Trophoblast cell (in vitro differentiated cells and primary cell): ENCODE results near the gene PCGF5.
A peak's percentile ranks its signal among the peaks of the same experiment; 100 is the strongest.

Experiments
- DNase-seq, 2 donors: peaks; one replicate each; pipeline ENCODE4 v3.0.0-alpha.2; 2016
- H2AFZ ChIP-seq: 2 replicates; pipeline ENCODE4 v1.6.1; 2013; ENCODE audit warnings: low read length, moderate library complexity, mild to moderate bottlenecking; ENCODE audit not compliant: insufficient read depth, poor library complexity
- H2AK5ac ChIP-seq: 2 replicates; pipeline ENCODE4 v1.6.1; 2013; ENCODE audit warnings: mild to moderate bottlenecking, low read length
- H2BK120ac ChIP-seq: 2 replicates; pipeline ENCODE4 v1.6.1; 2013; ENCODE audit warnings: low read length, mild to moderate bottlenecking, moderate library complexity; ENCODE audit not compliant: insufficient read depth, poor library complexity
- H2BK12ac ChIP-seq: 2 replicates; pipeline ENCODE4 v1.6.1; 2013; ENCODE audit warnings: mild to moderate bottlenecking, low read length, moderate library complexity
- H2BK5ac ChIP-seq: 2 replicates; pipeline ENCODE4 v1.6.1; 2013; ENCODE audit warnings: low read length, low read depth, moderate library complexity, mild to moderate bottlenecking; ENCODE audit not compliant: poor library complexity
- H3K14ac ChIP-seq: 2 replicates; pipeline ENCODE4 v1.6.1; 2013; ENCODE audit warnings: mild to moderate bottlenecking, low read length
- H3K18ac ChIP-seq: 2 replicates; pipeline ENCODE4 v1.6.1; 2013; ENCODE audit warnings: mild to moderate bottlenecking, low read length
- H3K23ac ChIP-seq: 2 replicates; pipeline ENCODE4 v1.6.1; 2013; ENCODE audit warnings: low read length
- H3K27ac ChIP-seq: 2 replicates; pipeline ENCODE4 v1.5.1; 2013; ENCODE audit warnings: low read depth, mild to moderate bottlenecking, inconsistent platforms, low read length, moderate library complexity
- H3K27me3 ChIP-seq: 2 replicates; pipeline ENCODE4 v1.6.1; 2013; ENCODE audit warnings: inconsistent platforms, mild to moderate bottlenecking, low read length, moderate library complexity; ENCODE audit not compliant: insufficient read depth
- H3K36me3 ChIP-seq, 2 experiments: 1 replicate in 1 of 2; 2 replicates in 1 of 2; pipeline ENCODE4 v1.6.1; 2013; ENCODE audit warnings: low read length in 2 of 2, mild to moderate bottlenecking in 2 of 2, moderate library complexity in 1 of 2; ENCODE audit not compliant: insufficient read depth in 2 of 2, control insufficient read depth in 1 of 2
- H3K4ac ChIP-seq: 2 replicates; pipeline ENCODE4 v1.6.1; 2013; ENCODE audit warnings: low read depth, mild to moderate bottlenecking, low read length, moderate library complexity
- H3K4me1 ChIP-seq, 2 experiments: 1 replicate in 1 of 2; 2 replicates in 1 of 2; pipeline ENCODE4 v1.6.1; 2013; ENCODE audit warnings: low read length in 2 of 2, mild to moderate bottlenecking in 2 of 2, moderate library complexity in 1 of 2; ENCODE audit not compliant: insufficient read depth in 2 of 2, control insufficient read depth in 1 of 2
- H3K4me2 ChIP-seq: 2 replicates; pipeline ENCODE4 v1.6.1; 2013; ENCODE audit warnings: inconsistent platforms, mild to moderate bottlenecking, low read length, moderate library complexity
- H3K4me3 ChIP-seq: 2 replicates; pipeline ENCODE4 v1.5.1; 2013; ENCODE audit warnings: mild to moderate bottlenecking, low read depth, low read length, inconsistent platforms
- H3K79me1 ChIP-seq: one replicate; pipeline ENCODE4 v1.6.1; 2013; ENCODE audit warnings: low read length
- H3K79me2 ChIP-seq: 2 replicates; pipeline ENCODE4 v1.6.1; 2013; ENCODE audit warnings: low read length, mild to moderate bottlenecking; ENCODE audit not compliant: control insufficient read depth, insufficient read depth, poor library complexity
- H3K9ac ChIP-seq: 2 replicates; pipeline ENCODE4 v1.6.1; 2013; ENCODE audit warnings: mild to moderate bottlenecking, low read length
- H3K9me3 ChIP-seq: 2 replicates; pipeline ENCODE4 v1.6.1; 2013; ENCODE audit warnings: low read depth, mild to moderate bottlenecking, control low read depth, inconsistent platforms, low read length; ENCODE audit not compliant: insufficient read depth
- H4K12ac ChIP-seq: 2 replicates; pipeline ENCODE4 v1.6.1; 2013; ENCODE audit warnings: low read depth, mild to moderate bottlenecking, low read length, moderate library complexity
- H4K8ac ChIP-seq: 2 replicates; pipeline ENCODE4 v1.6.1; 2013; ENCODE audit warnings: low read depth, mild to moderate bottlenecking, low read length, moderate library complexity
- H4K91ac ChIP-seq: one replicate; pipeline ENCODE4 v1.6.1; 2013; ENCODE audit warnings: low read depth, mild to moderate bottlenecking, low read length, moderate library complexity
- WGBS: extraction: QIAGEN DNeasy Blood & Tissue Kit; methylation state at CpG from one replicate; pipeline ENCODE4 v1.1.7; 2013; ENCODE audit warnings: missing lambda C conversion rate; ENCODE audit not compliant: insufficient read length, insufficient coverage; ENCODE audit errors: extremely low coverage; 5-methylcytosine and 5-hydroxymethylcytosine counted together

PCGF5 gene

GRCh38 chr10:91197127-91197526, 23.3 kb upstream of the PCGF5 start:
- no peak overlapping the region for H4K12ac ChIP-seq
- no peak overlapping the region for H4K8ac ChIP-seq
- no peaks in the 10 kb centered on the region for H3K27me3 ChIP-seq
- no peaks in the 10 kb centered on the region for H3K4me1 ChIP-seq
- no peak overlapping the region for H3K4ac ChIP-seq
- H3K4me2 ChIP-seq = no peak overlapping the region
- H2BK5ac ChIP-seq = no peak overlapping the region
- WGBS = no CpG with 5 or more reads among the region's 12 CpGs
- no peak overlapping the region for H3K14ac ChIP-seq
- peaks cover 2% of the 10 kb centered on the region for H3K9me3 ChIP-seq
- no peak overlapping the region for H2BK120ac ChIP-seq
- H3K18ac ChIP-seq = no peak overlapping the region
- H2AK5ac ChIP-seq = no peak overlapping the region
- DNase-seq = peak in 1 of 2 donors; percentile 5
- H3K4me3 ChIP-seq = no peak overlapping the region
- no peak overlapping the region for H3K9ac ChIP-seq
- no peak overlapping the region for H3K23ac ChIP-seq
- no peak overlapping the region for H2AFZ ChIP-seq
- H3K36me3 ChIP-seq = no peaks in the 10 kb centered on the region
- H3K27ac ChIP-seq = no peak overlapping the region
- H3K79me2 ChIP-seq = no peaks in the 10 kb centered on the region
- no peaks in the 10 kb centered on the region for H3K79me1 ChIP-seq
- no peak overlapping the region for H4K91ac ChIP-seq
- H2BK12ac ChIP-seq = no peak overlapping the region

GRCh38 chr10:91198781-91199180, 21.7 kb upstream of the PCGF5 start:
- H3K79me1 ChIP-seq = no peaks in the 10 kb centered on the region

GRCh38 chr10:91200314-91201212, 19.9 kb upstream of the PCGF5 start:
- no peaks in the 10 kb centered on the region for H3K79me2 ChIP-seq
- H4K91ac ChIP-seq = no peak overlapping the region
- no peak for DNase-seq
- H4K12ac ChIP-seq = no peak overlapping the region
- H3K27me3 ChIP-seq = no peaks in the 10 kb centered on the region
- no peak overlapping the region for H3K14ac ChIP-seq
- H3K36me3 ChIP-seq = no peaks in the 10 kb centered on the region
- no peak overlapping the region for H2AK5ac ChIP-seq
- H3K4me3 ChIP-seq = no peak overlapping the region
- no peak overlapping the region for H3K27ac ChIP-seq
- no peaks in the 10 kb centered on the region for H3K79me1 ChIP-seq
- H3K4me2 ChIP-seq = no peak overlapping the region
- no peak overlapping the region for H2BK5ac ChIP-seq
- H3K18ac ChIP-seq = no peak overlapping the region
- no peak overlapping the region for H3K4ac ChIP-seq
- WGBS = no CpG with 5 or more reads among the region's 5 CpGs
- no peak overlapping the region for H4K8ac ChIP-seq
- H3K9ac ChIP-seq = no peak overlapping the region
- H2AFZ ChIP-seq = no peak overlapping the region
- no peaks in the 10 kb centered on the region for H3K4me1 ChIP-seq
- H3K23ac ChIP-seq = no peak overlapping the region
- no peak overlapping the region for H2BK12ac ChIP-seq
- H3K9me3 ChIP-seq = peaks cover 2% of the 10 kb centered on the region
- H2BK120ac ChIP-seq = no peak overlapping the region

More at GRCh38 chr10:91198781-91199180, 21.7 kb upstream of the PCGF5 start:
- H3K4me2 ChIP-seq = no peak overlapping the region
- WGBS = no CpG with 5 or more reads among the region's 1 CpG
- H3K27me3 ChIP-seq = no peaks in the 10 kb centered on the region
- no peak overlapping the region for H2BK12ac ChIP-seq
- no peak overlapping the region for H2BK120ac ChIP-seq
- H2AFZ ChIP-seq = no peak overlapping the region
- no peaks in the 10 kb centered on the region for H3K79me2 ChIP-seq
- H3K4me3 ChIP-seq = no peak overlapping the region
- DNase-seq = peak in 1 of 2 donors; percentile 44
- no peak overlapping the region for H4K12ac ChIP-seq
- H3K23ac ChIP-seq = no peak overlapping the region
- no peaks in the 10 kb centered on the region for H3K36me3 ChIP-seq
- H3K14ac ChIP-seq = no peak overlapping the region
- no peak overlapping the region for H3K9ac ChIP-seq
- H3K4me1 ChIP-seq = no peaks in the 10 kb centered on the region
- no peak overlapping the region for H4K8ac ChIP-seq
- no peak overlapping the region for H2AK5ac ChIP-seq
- H4K91ac ChIP-seq = no peak overlapping the region
- H3K9me3 ChIP-seq = peaks cover 2% of the 10 kb centered on the region
- no peak overlapping the region for H3K4ac ChIP-seq
- no peak overlapping the region for H3K18ac ChIP-seq
- no peak overlapping the region for H2BK5ac ChIP-seq
- H3K27ac ChIP-seq = no peak overlapping the region

GRCh38 chr10:91201213-91201996, 19.1 kb upstream of the PCGF5 start:
- Histone ChIP-seq H3K9ac (no peak overlapping the region), H2AK5ac (no peak overlapping the region), H3K14ac (no peak overlapping the region), H4K12ac (no peak overlapping the region), H3K36me3 (no peaks in the 10 kb centered on the region), H3K4me3 (no peak overlapping the region), H4K8ac (no peak overlapping the region), H3K4me2 (no peak overlapping the region), H3K18ac (no peak overlapping the region), H3K9me3 (peaks cover 2% of the 10 kb centered on the region), H3K79me1 (no peaks in the 10 kb centered on the region), H3K79me2 (no peaks in the 10 kb centered on the region), H3K4me1 (no peaks in the 10 kb centered on the region), H3K27me3 (no peaks in the 10 kb centered on the region), H3K4ac (no peak overlapping the region), H2BK5ac (no peak overlapping the region), H2AFZ (no peak overlapping the region), H3K23ac (no peak overlapping the region), H2BK120ac (no peak overlapping the region), H4K91ac (no peak overlapping the region), H2BK12ac (no peak overlapping the region), H3K27ac (no peak overlapping the region)
- no CpG with 5 or more reads among the region's 3 CpGs for WGBS
- DNase-seq = no peak
